Measurements from ENCODE around the gene TMEM121.
"Not testable (repeated sequence)": the region's sequence is repeated elsewhere in the genome, so short reads cannot be mapped to it uniquely, and the experiment has no call there.

Gene TMEM121

DNA sequence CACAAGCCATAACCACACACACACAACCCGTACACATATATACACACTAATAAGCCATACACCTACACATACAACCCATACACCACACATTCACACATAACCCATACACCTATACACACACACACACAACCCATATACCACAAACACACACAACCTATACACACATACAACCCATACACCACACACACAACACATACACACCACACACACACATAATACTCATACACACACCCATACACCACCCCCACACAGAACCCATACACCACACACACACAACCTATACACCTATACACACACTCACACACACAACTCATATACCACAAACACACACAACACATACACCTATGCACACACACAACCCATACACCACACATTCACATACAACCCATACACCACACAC lies 44.1 kb downstream of the TMEM121 start:
- H3K4me1 ChIP-seq, result peaks cover 32% of the 10 kb centered on the region
- TF ChIP-seq Cebpa-rat (IDR thresholded peaks at IDR 0.05), result no peak
- H3K4me2 ChIP-seq, result no peak overlapping the region
- H3K9ac ChIP-seq, result no peak overlapping the region
- H3K36me3 ChIP-seq, result no peaks in the 10 kb centered on the region
- no peaks in the 10 kb centered on the region for H4K20me1 ChIP-seq
- H3K27me3 ChIP-seq, result no peaks in the 10 kb centered on the region
- no peak overlapping the region for H3K27ac ChIP-seq
- no peak overlapping the region for H3K4me3 ChIP-seq
- H3K9me3 ChIP-seq, result no peaks in the 10 kb centered on the region

- H3K9ac ChIP-seq, H3K36me3 ChIP-seq, H3K4me3 ChIP-seq, H3K27me3 ChIP-seq, H3K9me3 ChIP-seq, H4K20me1 ChIP-seq: not testable (repeated sequence)
- Histone ChIP-seq H3K4me1 (peaks cover 39% of the 10 kb centered on the region), H3K27ac (peak overlapping the region; percentile 55; the same call in 1 of the 2 replicates), H3K4me2 (peak overlapping the region; percentile 44)
Measured at GRCh38 chr14:105571181-105571951, 45.0 kb downstream of the TMEM121 start.

GRCh38 chr14:105572063-105572462 lies 45.7 kb downstream of the TMEM121 start:
- H3K9me3 ChIP-seq, H3K27me3 ChIP-seq, H3K9ac ChIP-seq, H3K36me3 ChIP-seq, H3K4me3 ChIP-seq, H4K20me1 ChIP-seq: not testable (repeated sequence)
- H3K27ac ChIP-seq, result peak overlapping the region; percentile 55; the same call in 1 of the 2 replicates
- H3K4me1 ChIP-seq, result peaks cover 46% of the 10 kb centered on the region
- H3K4me2 ChIP-seq, result peak overlapping the region; percentile 44

GRCh38 chr14:105573841-105574240 lies 47.5 kb downstream of the TMEM121 start:
- not testable (repeated sequence) for H3K36me3 ChIP-seq, H3K9me3 ChIP-seq, H3K9ac ChIP-seq, H3K4me3 ChIP-seq, H3K27me3 ChIP-seq, H4K20me1 ChIP-seq
- Histone ChIP-seq H3K4me2 (peak overlapping the region; percentile 17), H3K4me1 (peaks cover 59% of the 10 kb centered on the region), H3K27ac (peak overlapping the region; percentile 44; the same call in 1 of the 2 replicates)

GRCh38 chr14:105574411-105574810 lies 48.0 kb downstream of the TMEM121 start:
- H3K4me2 ChIP-seq, result peak overlapping the region; percentile 17; the same call in 1 of the 2 replicates
- H3K4me3 ChIP-seq, result not testable (repeated sequence)

DNA sequence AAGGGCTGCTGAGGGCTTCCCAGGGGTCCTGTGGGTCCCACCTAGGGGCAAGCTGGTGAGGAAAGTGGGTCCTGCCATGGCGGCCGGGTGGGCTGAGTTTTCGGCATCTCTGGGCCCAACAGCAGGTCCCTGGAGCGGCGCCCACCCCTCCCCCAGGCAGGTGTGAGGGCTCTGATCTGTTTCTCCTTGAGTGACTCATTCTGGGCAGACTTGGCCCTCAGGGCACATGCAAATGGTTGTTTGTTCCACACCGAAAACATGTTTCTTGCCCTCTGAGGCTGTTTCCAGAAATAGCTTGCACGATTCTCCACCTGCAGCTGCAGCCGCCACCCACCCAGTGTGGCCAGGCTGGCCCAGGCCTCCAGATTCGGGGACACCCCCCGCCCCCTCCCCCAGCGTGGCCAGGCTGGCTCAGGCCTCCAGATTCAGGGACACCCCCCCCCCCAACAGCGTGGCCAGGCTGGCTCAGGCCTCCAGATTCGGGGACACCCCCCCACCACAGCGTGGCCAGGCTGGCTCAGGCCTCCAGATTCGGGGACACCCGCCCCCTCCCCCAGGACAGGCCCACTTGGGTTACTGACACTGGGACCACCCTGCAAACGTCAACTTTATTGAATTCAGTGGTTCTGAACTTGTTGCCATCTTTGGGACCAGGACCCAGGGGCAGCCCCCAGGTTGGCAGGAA lies 48.8 kb downstream of the TMEM121 start:
- not testable (repeated sequence) for H3K9ac ChIP-seq, H4K20me1 ChIP-seq, H3K4me3 ChIP-seq, H3K9me3 ChIP-seq, H3K4me2 ChIP-seq, H3K27ac ChIP-seq, H3K27me3 ChIP-seq, H3K36me3 ChIP-seq
- peaks cover 59% of the 10 kb centered on the region for H3K4me1 ChIP-seq

More at GRCh38 chr14:105574411-105574810, 48.0 kb downstream of the TMEM121 start:
- peak overlapping the region; percentile 44; the same call in 1 of the 2 replicates for H3K27ac ChIP-seq
- not testable (repeated sequence) for H4K20me1 ChIP-seq, H3K9me3 ChIP-seq, H3K36me3 ChIP-seq, H3K9ac ChIP-seq, H3K27me3 ChIP-seq
- H3K4me1 ChIP-seq, result peaks cover 59% of the 10 kb centered on the region

- no peaks in the 10 kb centered on the region for H3K9me3 ChIP-seq
- peaks cover 51% of the 10 kb centered on the region for H3K4me1 ChIP-seq
- H3K36me3 ChIP-seq, result no peaks in the 10 kb centered on the region
- H3K9ac ChIP-seq, result no peak overlapping the region
- TF ChIP-seq Cebpa-rat (IDR thresholded peaks at IDR 0.05), result no peak
- no peaks in the 10 kb centered on the region for H3K27me3 ChIP-seq
- H3K27ac ChIP-seq, result 0 out of 2 replicates have a peak overlapping the region, but pooled peaks have one; percentile 68
- H3K4me2 ChIP-seq, result peak overlapping the region; percentile 52; the same call in 1 of the 2 replicates
- no peak overlapping the region for H3K4me3 ChIP-seq
- H4K20me1 ChIP-seq, result no peaks in the 10 kb centered on the region
Measured at GRCh38 chr14:105576525-105577088, 50.2 kb downstream of the TMEM121 start.

DNA sequence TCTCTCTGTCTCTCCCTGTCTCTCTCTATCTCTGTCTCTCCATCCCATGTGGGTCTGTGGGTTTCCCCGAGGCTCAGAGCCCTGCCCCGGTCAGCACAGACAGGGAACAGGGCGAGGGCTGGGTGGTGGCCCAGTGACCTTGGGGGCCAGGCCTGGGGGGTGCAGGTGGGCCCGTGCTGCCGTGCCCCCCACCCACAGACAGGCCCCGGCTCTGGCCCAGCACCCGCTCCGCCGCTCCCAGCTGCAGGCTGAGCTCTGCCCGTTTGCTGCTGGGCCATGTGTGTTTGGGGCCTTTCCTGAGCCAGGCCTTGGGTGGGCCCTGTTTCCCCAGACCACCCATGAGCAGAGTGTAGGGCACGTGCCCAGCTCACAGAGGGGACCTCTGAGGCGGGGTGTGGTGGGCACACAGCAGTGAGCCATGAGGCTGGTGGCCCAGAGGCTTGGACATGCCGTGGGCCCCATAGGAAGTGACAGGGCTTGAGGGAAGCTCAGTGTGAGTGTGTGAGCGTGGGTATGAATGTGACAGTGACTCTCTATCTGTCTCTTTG lies 51.0 kb downstream of the TMEM121 start:
- H3K9ac ChIP-seq, result peak overlapping the region; percentile 51
- peak overlapping the region; percentile 68 for H3K27ac ChIP-seq
- no peaks in the 10 kb centered on the region for H3K9me3 ChIP-seq
- no peak for TF ChIP-seq Cebpa-rat (IDR thresholded peaks at IDR 0.05)
- H3K4me3 ChIP-seq, result no peak overlapping the region
- no peaks in the 10 kb centered on the region for H3K27me3 ChIP-seq
- H3K4me2 ChIP-seq, result peak overlapping the region; percentile 52
- peaks cover 51% of the 10 kb centered on the region for H3K4me1 ChIP-seq
- no peaks in the 10 kb centered on the region for H4K20me1 ChIP-seq
- H3K36me3 ChIP-seq, result no peaks in the 10 kb centered on the region

- peak overlapping the region; percentile 52 for H3K4me2 ChIP-seq
- no peak overlapping the region for H3K4me3 ChIP-seq
- no peak overlapping the region for H3K9ac ChIP-seq
Measured at GRCh38 chr14:105578070-105578469, 51.7 kb downstream of the TMEM121 start.

DNA sequence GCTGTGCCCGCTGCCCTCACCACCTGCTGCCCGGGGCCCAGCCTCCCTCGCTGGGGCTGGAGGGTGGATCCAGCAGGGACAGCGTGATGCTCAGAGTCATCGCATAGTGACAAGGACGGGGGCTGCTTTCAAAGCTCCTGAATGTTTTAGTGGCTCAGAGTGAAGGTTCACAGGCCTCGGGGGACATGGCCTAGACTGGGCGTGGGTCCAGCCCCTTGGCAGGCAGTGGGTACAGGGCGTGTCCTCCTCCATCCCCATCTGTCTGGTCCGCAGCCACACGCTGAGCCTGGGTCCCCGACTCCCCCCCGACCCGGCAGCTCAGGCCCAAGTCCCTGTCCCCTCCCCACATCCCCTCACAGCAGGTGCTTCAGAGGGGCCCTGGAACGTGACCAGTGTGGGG lies 52.8 kb downstream of the TMEM121 start:
- not testable (repeated sequence) for H3K36me3 ChIP-seq, H3K9ac ChIP-seq, H3K9me3 ChIP-seq, H4K20me1 ChIP-seq, H3K4me2 ChIP-seq, H3K27me3 ChIP-seq, H3K27ac ChIP-seq, H3K4me3 ChIP-seq
- H3K4me1 ChIP-seq, result peaks cover 38% of the 10 kb centered on the region

More at GRCh38 chr14:105578070-105578469, 51.7 kb downstream of the TMEM121 start:
- no peak for TF ChIP-seq Cebpa-rat (IDR thresholded peaks at IDR 0.05)
- Histone ChIP-seq H3K4me1 (peaks cover 50% of the 10 kb centered on the region), H4K20me1 (no peaks in the 10 kb centered on the region), H3K27me3 (no peaks in the 10 kb centered on the region), H3K36me3 (no peaks in the 10 kb centered on the region), H3K27ac (no peak overlapping the region; the same call in 1 of the 2 replicates), H3K9me3 (no peaks in the 10 kb centered on the region)

Measured in BLaER1 (cell line).